GM19193 (cell line): ENCODE results near the gene CLIP3.

Experiments
- POLR2A ChIP-seq: IDR thresholded peaks from 4 replicates; pipeline ENCODE4 v1.6.1; 2011; ENCODE audit not compliant: insufficient read depth, insufficient read length; ENCODE audit errors: extremely low read depth

Gene CLIP3

GRCh38 chr19:35978271-35978670 is 54.4 kb downstream of the CLIP3 start:
- TF ChIP-seq POLR2A, result no peak

GRCh38 chr19:35977446-35978222 is 55.0 kb downstream of the CLIP3 start:
- no peak for TF ChIP-seq POLR2A

GRCh38 chr19:35975608-35976214 is 57.0 kb downstream of the CLIP3 start:
- no peak for TF ChIP-seq POLR2A

GRCh38 chr19:35973487-35973886 is 59.2 kb downstream of the CLIP3 start:
- no peak for TF ChIP-seq POLR2A

GRCh38 chr19:35966771-35967170 is 65.9 kb downstream of the CLIP3 start:
- no peak for TF ChIP-seq POLR2A
